HCT116 (cell line): ENCODE results near the gene FAM81A. TPM values are rescaled to one million over a fixed set of nuclear protein-coding genes. Genes with fewer than 3 reads are reported as not detected.

Source experiments
- ATAC-seq: fragments of 200-7000 bp; cut with Tn5 transposase; 2 replicates; pipeline ENCODE4 v1.9.1; 2020; ENCODE audit warnings: mild to moderate bottlenecking, moderate library complexity
- BruUV-seq: library from RNA; stranded (reverse); fragments of 400-500 nt; replicated peaks from 2 replicates; lab custom pipeline; 2021; lab: Mats Ljungman, UMichigan
- CTCF ChIA-PET: fragments of 300-600 bp; sonication (Branson Sonifier 250); formaldehyde crosslinking; loops from one replicate; lab custom pipeline; 2021; ENCODE audit warnings: antibody characterized with exemption; lab: Charles Lee
- POLR2A ChIA-PET: fragments of 300-600, 350-600 bp; sonication (Branson Sonifier 250); formaldehyde crosslinking; loops from one replicate; lab custom pipeline; 2021; ENCODE audit warnings: antibody characterized with exemption; lab: Charles Lee
- RAD21 ChIA-PET, 2 experiments: fragments of 300-600 bp; sonication (Branson Sonifier 250); formaldehyde crosslinking; loops; one replicate each; lab custom pipeline; 2023; ENCODE audit warnings: low total read pairs in 2 of 2; ENCODE audit not compliant: uncharacterized antibody in 2 of 2, unreplicated experiment in 2 of 2, low non-redundant PET in 1 of 2; lab: Charles Lee
- DNase-seq: peaks from one replicate; pipeline ENCODE4 v3.0.0-alpha.2; 2010; ENCODE audit warnings: low read depth, low spot score
- H2AFZ ChIP-seq: fragments of 200-600 bp; shearing (Covaris generic), sonication (generic); 2 replicates; pipeline ENCODE4 v1.6.1; 2017; ENCODE audit warnings: low read depth, mixed run types, mixed read lengths, antibody characterized with exemption, low read length; ENCODE audit not compliant: poor library complexity, severe bottlenecking
- H3K27ac ChIP-seq: 2 replicates; pipeline ENCODE4 v1.5.1; 2012; ENCODE audit warnings: low read depth, low read length
- H3K27me3 ChIP-seq: fragments of 200-600 bp; sonication (generic); 2 replicates; pipeline ENCODE4 v1.6.1; 2016; ENCODE audit warnings: mixed run types, low read length, mixed read lengths; ENCODE audit not compliant: insufficient read depth
- H3K36me3 ChIP-seq, 2 experiments: fragments of 200-500 bp in 1 of 2; fragments of 200-600 bp in 1 of 2; sonication (Bioruptor generic) in 1 of 2; sonication (generic) in 1 of 2; 2 replicates each; pipeline versions ENCODE4 v1.5.1 to v1.6.1; 2014 to 2016; ENCODE audit warnings: low read length in 2 of 2, inconsistent platforms in 1 of 2, mixed read lengths in 1 of 2, mixed run types in 1 of 2; ENCODE audit not compliant: insufficient read depth in 2 of 2, control insufficient read depth in 1 of 2
- H3K4me1 ChIP-seq, 2 experiments: fragments of 200-600 bp in 1 of 2; sonication (generic) in 1 of 2; 2 replicates each; pipeline versions ENCODE4 v1.5.1 to v1.6.1; 2012 to 2017; ENCODE audit warnings: low read length in 2 of 2, inconsistent platforms in 1 of 2, mild to moderate bottlenecking in 1 of 2, mixed read lengths in 1 of 2, mixed run types in 1 of 2, moderate library complexity in 1 of 2; ENCODE audit not compliant: insufficient read depth in 2 of 2, control insufficient read depth in 1 of 2
- H3K4me2 ChIP-seq: fragments of 200-600 bp; sonication (generic); 2 replicates; pipeline ENCODE4 v1.6.1; 2017; ENCODE audit warnings: mixed run types, low read length, mixed read lengths
- H3K4me3 ChIP-seq, 2 experiments: fragments of 200-600 bp in 1 of 2; sonication (generic) in 1 of 2; replicated peaks in 1 of 2; 2 replicates each; pipeline ENCODE4 v1.5.1; 2011 to 2016; ENCODE audit warnings: low read length in 2 of 2, control low read depth in 1 of 2, low read depth in 1 of 2, mild to moderate bottlenecking in 1 of 2, mixed read lengths in 1 of 2, mixed run types in 1 of 2
- H3K79me2 ChIP-seq: fragments of 200-600 bp; sonication (generic); 2 replicates; pipeline ENCODE4 v1.6.1; 2017; ENCODE audit warnings: mild to moderate bottlenecking, mixed run types, low read length, moderate library complexity, mixed read lengths; ENCODE audit not compliant: insufficient read depth
- H3K9ac ChIP-seq: fragments of 200-600 bp; sonication (generic); 2 replicates; pipeline ENCODE4 v1.6.1; 2016; ENCODE audit warnings: low read length, mixed read lengths
- H3K9me2 ChIP-seq: fragments of 200-600 bp; sonication (generic), shearing (Covaris generic); 2 replicates; pipeline ENCODE4 v1.6.1; 2017; ENCODE audit warnings: mixed run types, mild to moderate bottlenecking, moderate library complexity; ENCODE audit not compliant: insufficient read depth
- H3K9me3 ChIP-seq, 2 experiments: fragments of 200-500 bp in 1 of 2; fragments of 200-600 bp in 1 of 2; sonication (Bioruptor generic) in 1 of 2; sonication (generic) in 1 of 2; 2 replicates each; pipeline ENCODE4 v1.6.1; 2014 to 2017; ENCODE audit warnings: low read length in 2 of 2, mixed read lengths in 2 of 2, inconsistent platforms in 1 of 2, low read depth in 1 of 2, mild to moderate bottlenecking in 1 of 2, mixed run types in 1 of 2, moderate library complexity in 1 of 2; ENCODE audit not compliant: control insufficient read depth in 1 of 2, insufficient read depth in 1 of 2
- H4K20me1 ChIP-seq: fragments of 200-600 bp; sonication (generic), shearing (Covaris generic); 2 replicates; pipeline ENCODE4 v1.6.1; 2017; ENCODE audit warnings: mixed run types, mild to moderate bottlenecking, moderate library complexity; ENCODE audit not compliant: insufficient read depth
- CEBPB ChIP-seq: IDR thresholded peaks from 2 replicates; pipeline ENCODE4 v1.6.1; 2012; ENCODE audit warnings: low read depth
- EGR1 ChIP-seq: IDR thresholded peaks from 2 replicates; pipeline ENCODE4 v1.6.1; 2012; ENCODE audit warnings: low read depth
- EZH2 ChIP-seq: fragments of 200-600 bp; sonication (generic); IDR thresholded peaks from 2 replicates; pipeline ENCODE4 v1.6.1; 2017; ENCODE audit warnings: antibody characterized with exemption, mixed run types
- EZH2phosphoT487 ChIP-seq: fragments of 200-600 bp; IDR thresholded peaks from 2 replicates; pipeline ENCODE4 v1.6.1; 2018; ENCODE audit warnings: antibody characterized with exemption, borderline replicate concordance
- FOSL1 ChIP-seq: IDR thresholded peaks from 2 replicates; pipeline ENCODE4 v1.6.1; 2012; ENCODE audit warnings: low read depth
- JUND ChIP-seq: IDR thresholded peaks from 2 replicates; pipeline ENCODE4 v1.6.1; 2012
- POLR2A ChIP-seq: IDR thresholded peaks from 2 replicates; pipeline ENCODE4 v1.7.0; 2011; ENCODE audit warnings: borderline replicate concordance; ENCODE audit not compliant: insufficient read depth, insufficient read length; ENCODE audit errors: extremely low read depth
- RAD21 ChIP-seq: IDR thresholded peaks from 2 replicates; pipeline ENCODE4 v1.6.1; 2012; ENCODE audit warnings: low read depth, mild to moderate bottlenecking
- SIN3A ChIP-seq: IDR thresholded peaks from 2 replicates; pipeline ENCODE4 v1.6.1; 2012; ENCODE audit warnings: low read depth
- SP1 ChIP-seq: IDR thresholded peaks from 2 replicates; pipeline ENCODE4 v1.6.1; 2012; ENCODE audit warnings: low read depth
- TCF7L2 ChIP-seq: IDR thresholded peaks from 2 replicates; pipeline ENCODE4 v1.7.0; 2011; ENCODE audit warnings: borderline replicate concordance, inconsistent platforms; ENCODE audit not compliant: insufficient read depth, insufficient read length; ENCODE audit errors: extremely low read depth
- YY1 ChIP-seq: IDR thresholded peaks from 2 replicates; pipeline ENCODE4 v1.6.1; 2011; ENCODE audit warnings: low read length, low read depth, moderate library complexity, mild to moderate bottlenecking; ENCODE audit not compliant: insufficient replicate concordance; ENCODE audit errors: extremely low read depth
- intact Hi-C: fragments of 100-400 bp; cut with micrococcal nuclease; formaldehyde crosslinking; loops from 2 replicates; pipeline ENCODE4 v1.10.0; 2022
- total RNA-seq: library from RNA; stranded (reverse); gene quantifications from one replicate; pipeline ENCODE4 v1.2.1, GENCODE V29; 2021; ENCODE audit not compliant: unreplicated experiment
- TF ChIP-seq, protein P1 (sequence below): IDR thresholded peaks from 2 replicates; pipeline ENCODE4 v1.6.1; 2012
- TF ChIP-seq, protein P2 (sequence below), 3 experiments: fragments of 200-600 bp in 1 of 3; sonication (generic) in 1 of 3; IDR thresholded peaks in 2 of 3; conservative IDR thresholded peaks in 1 of 3; 2 replicates each; pipeline ENCODE4 v1.5.1; 2012 to 2017; ENCODE audit warnings: low read depth in 2 of 3, low read length in 2 of 3, antibody characterized with exemption in 1 of 3, borderline replicate concordance in 1 of 3, control low read depth in 1 of 3, mild to moderate bottlenecking in 1 of 3, mixed read lengths in 1 of 3, mixed run types in 1 of 3, moderate library complexity in 1 of 3; ENCODE audit not compliant: insufficient read depth in 1 of 3
- TF ChIP-seq, protein P3 (sequence below): IDR thresholded peaks from 2 replicates; pipeline ENCODE4 v1.6.1; 2011; ENCODE audit warnings: mild to moderate bottlenecking, low read length, moderate library complexity; ENCODE audit not compliant: insufficient replicate concordance; ENCODE audit errors: extremely low read depth
- TF ChIP-seq, protein P4 (sequence below): IDR thresholded peaks from 2 replicates; pipeline ENCODE4 v1.6.1; 2012

FAM81A gene
- total RNA-seq, 1 experiment from 2014 or later, result 6.6 TPM

DNA sequence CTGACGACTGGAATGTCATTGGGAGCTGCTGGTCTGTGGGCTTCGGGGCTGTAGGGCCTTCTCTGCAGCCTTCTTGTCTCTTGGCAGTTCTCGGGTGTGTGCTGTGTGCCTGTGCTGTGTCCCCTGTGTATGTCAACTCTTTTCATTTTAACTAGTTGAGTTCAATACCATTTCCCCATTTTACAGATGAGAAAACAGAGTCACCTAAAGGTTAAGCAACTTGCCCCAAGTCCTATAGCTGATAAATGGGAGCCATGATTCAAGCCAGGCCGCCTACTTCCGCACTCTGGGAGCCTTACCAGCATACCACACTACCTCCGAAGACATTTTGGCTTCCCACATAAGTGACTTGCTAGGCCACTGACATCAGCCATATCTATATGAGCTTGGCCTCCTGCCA is 85.7 kb downstream of the FAM81A start:
- no peak overlapping the region for H3K4me2 ChIP-seq
- no peaks in the 10 kb centered on the region for H3K4me1 ChIP-seq
- H2AFZ ChIP-seq, result no peak overlapping the region
- POLR2A ChIA-PET, result no interaction called here
- H3K9me3 ChIP-seq, result no peaks in the 10 kb centered on the region
- TF ChIP-seq TCF7L2 (no peak), YY1 (no peak), EGR1 (no peak), SIN3A (no peak), CEBPB (no peak), FOSL1 (no peak), SP1 (no peak), POLR2A (no peak), EZH2 (no peak), EZH2phosphoT487 (no peak), RAD21 (no peak), JUND (no peak)
- TF ChIP-seq, protein P1, sequence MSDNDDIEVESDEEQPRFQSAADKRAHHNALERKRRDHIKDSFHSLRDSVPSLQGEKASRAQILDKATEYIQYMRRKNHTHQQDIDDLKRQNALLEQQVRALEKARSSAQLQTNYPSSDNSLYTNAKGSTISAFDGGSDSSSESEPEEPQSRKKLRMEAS, result no peak
- TF ChIP-seq, protein P2, sequence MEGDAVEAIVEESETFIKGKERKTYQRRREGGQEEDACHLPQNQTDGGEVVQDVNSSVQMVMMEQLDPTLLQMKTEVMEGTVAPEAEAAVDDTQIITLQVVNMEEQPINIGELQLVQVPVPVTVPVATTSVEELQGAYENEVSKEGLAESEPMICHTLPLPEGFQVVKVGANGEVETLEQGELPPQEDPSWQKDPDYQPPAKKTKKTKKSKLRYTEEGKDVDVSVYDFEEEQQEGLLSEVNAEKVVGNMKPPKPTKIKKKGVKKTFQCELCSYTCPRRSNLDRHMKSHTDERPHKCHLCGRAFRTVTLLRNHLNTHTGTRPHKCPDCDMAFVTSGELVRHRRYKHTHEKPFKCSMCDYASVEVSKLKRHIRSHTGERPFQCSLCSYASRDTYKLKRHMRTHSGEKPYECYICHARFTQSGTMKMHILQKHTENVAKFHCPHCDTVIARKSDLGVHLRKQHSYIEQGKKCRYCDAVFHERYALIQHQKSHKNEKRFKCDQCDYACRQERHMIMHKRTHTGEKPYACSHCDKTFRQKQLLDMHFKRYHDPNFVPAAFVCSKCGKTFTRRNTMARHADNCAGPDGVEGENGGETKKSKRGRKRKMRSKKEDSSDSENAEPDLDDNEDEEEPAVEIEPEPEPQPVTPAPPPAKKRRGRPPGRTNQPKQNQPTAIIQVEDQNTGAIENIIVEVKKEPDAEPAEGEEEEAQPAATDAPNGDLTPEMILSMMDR (IDR thresholded peaks at IDR 0.05 in 2 of 3, conservative IDR thresholded peaks at IDR 0.05 in 1 of 3; ENCODE audit: borderline replicate concordance in 1 of 3, insufficient read depth in 1 of 3, low read depth in 2 of 3, low read length in 2 of 3), result no peak
- TF ChIP-seq, protein P3, sequence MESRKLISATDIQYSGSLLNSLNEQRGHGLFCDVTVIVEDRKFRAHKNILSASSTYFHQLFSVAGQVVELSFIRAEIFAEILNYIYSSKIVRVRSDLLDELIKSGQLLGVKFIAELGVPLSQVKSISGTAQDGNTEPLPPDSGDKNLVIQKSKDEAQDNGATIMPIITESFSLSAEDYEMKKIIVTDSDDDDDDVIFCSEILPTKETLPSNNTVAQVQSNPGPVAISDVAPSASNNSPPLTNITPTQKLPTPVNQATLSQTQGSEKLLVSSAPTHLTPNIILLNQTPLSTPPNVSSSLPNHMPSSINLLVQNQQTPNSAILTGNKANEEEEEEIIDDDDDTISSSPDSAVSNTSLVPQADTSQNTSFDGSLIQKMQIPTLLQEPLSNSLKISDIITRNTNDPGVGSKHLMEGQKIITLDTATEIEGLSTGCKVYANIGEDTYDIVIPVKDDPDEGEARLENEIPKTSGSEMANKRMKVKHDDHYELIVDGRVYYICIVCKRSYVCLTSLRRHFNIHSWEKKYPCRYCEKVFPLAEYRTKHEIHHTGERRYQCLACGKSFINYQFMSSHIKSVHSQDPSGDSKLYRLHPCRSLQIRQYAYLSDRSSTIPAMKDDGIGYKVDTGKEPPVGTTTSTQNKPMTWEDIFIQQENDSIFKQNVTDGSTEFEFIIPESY, result no peak
- TF ChIP-seq, protein P4, sequence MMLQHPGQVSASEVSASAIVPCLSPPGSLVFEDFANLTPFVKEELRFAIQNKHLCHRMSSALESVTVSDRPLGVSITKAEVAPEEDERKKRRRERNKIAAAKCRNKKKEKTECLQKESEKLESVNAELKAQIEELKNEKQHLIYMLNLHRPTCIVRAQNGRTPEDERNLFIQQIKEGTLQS, result no peak
- BruUV-seq, result no TSS peak
- CTCF ChIA-PET, result interaction anchor here (1.3 to 1.4 kb wide), 2 partner anchors 9 to 22 kb away, joined by 3 read pairs; no protein-coding TSS in a partner anchor
- no peaks in the 10 kb centered on the region for H3K36me3 ChIP-seq
- H3K79me2 ChIP-seq, result no peaks in the 10 kb centered on the region
- intact Hi-C loops, result no loop called here
- RAD21 ChIA-PET, result interaction anchor here in 1 of 2 experiments (0.5 kb wide), 1 partner anchor 384 kb away, joined by 4 read pairs; no protein-coding TSS in a partner anchor
- no peak overlapping the region for H3K4me3 ChIP-seq
- H3K27ac ChIP-seq, result no peak overlapping the region
- no peak for ATAC-seq
- DNase-seq, result no peak
- H4K20me1 ChIP-seq, result no peaks in the 10 kb centered on the region
- H3K9me2 ChIP-seq, result no peaks in the 10 kb centered on the region
- H3K9ac ChIP-seq, result no peak overlapping the region
- H3K27me3 ChIP-seq, result no peaks in the 10 kb centered on the region
